GM23338 (cell line): Measurements from ENCODE around the gene CEMIP2. TPM values are rescaled to one million over a fixed set of nuclear protein-coding genes. Genes with fewer than 3 reads are reported as not detected.

Experiments
- ATAC-seq: fragments of 200-7000 bp; cut with Tn5 transposase; 3 replicates; pipeline ENCODE4 v1.9.1; 2020
- DNase-seq: peaks from one replicate; pipeline ENCODE4 v3.0.0-alpha.2; 2015; ENCODE audit warnings: low spot score
- H2AFZ ChIP-seq: fragments of 200-600 bp; sonication (generic); 2 replicates; pipeline ENCODE4 v1.8.0; 2016; ENCODE audit warnings: antibody characterized with exemption, mild to moderate bottlenecking, moderate library complexity
- H3F3A ChIP-seq: fragments of 200-600 bp; sonication (generic); replicated peaks from 2 replicates; pipeline ENCODE4 v1.8.0; 2017; ENCODE audit warnings: antibody characterized with exemption, mixed run types, low read depth
- H3K27ac ChIP-seq: fragments of 200-600 bp; sonication (generic); 2 replicates; pipeline ENCODE4 v1.6.1; 2016; ENCODE audit warnings: low read depth
- H3K27me3 ChIP-seq: fragments of 200-600 bp; sonication (generic); 2 replicates; pipeline ENCODE4 v1.8.0; 2016; ENCODE audit warnings: mild to moderate bottlenecking, mixed run types, moderate library complexity; ENCODE audit not compliant: insufficient read depth
- H3K36me3 ChIP-seq: fragments of 200-600 bp; sonication (generic); 2 replicates; pipeline ENCODE4 v1.8.0; 2016; ENCODE audit warnings: mild to moderate bottlenecking; ENCODE audit not compliant: insufficient read depth
- H3K4me1 ChIP-seq: fragments of 200-600 bp; sonication (generic); 2 replicates; pipeline ENCODE4 v1.8.0; 2016; ENCODE audit warnings: mild to moderate bottlenecking, moderate library complexity; ENCODE audit not compliant: insufficient read depth
- H3K4me2 ChIP-seq: fragments of 200-600 bp; sonication (generic); 2 replicates; pipeline ENCODE4 v1.7.1; 2017; ENCODE audit warnings: mixed run types
- H3K4me3 ChIP-seq: fragments of 200-600 bp; sonication (generic); 2 replicates; pipeline ENCODE4 v1.6.1; 2016; ENCODE audit warnings: mixed run types
- H3K79me2 ChIP-seq: fragments of 200-600 bp; sonication (generic); replicated peaks from 2 replicates; pipeline ENCODE4 v1.8.0; 2017; ENCODE audit warnings: mild to moderate bottlenecking; ENCODE audit not compliant: insufficient read depth
- H3K9me2 ChIP-seq: fragments of 200-600 bp; sonication (generic); 2 replicates; pipeline ENCODE4 v1.8.0; 2017; ENCODE audit not compliant: insufficient read depth
- H4K20me1 ChIP-seq: fragments of 200-600 bp; sonication (generic); replicated peaks from 2 replicates; pipeline ENCODE4 v1.8.0; 2017; ENCODE audit warnings: mild to moderate bottlenecking; ENCODE audit not compliant: insufficient read depth
- H3K27ac Mint-ChIP-seq: 2 replicates; pipeline ENCODE4 v1.8.0; 2020; ENCODE audit warnings: inconsistent platforms, mild to moderate bottlenecking, moderate library complexity, mixed read lengths
- H3K27me3 Mint-ChIP-seq: 3 replicates; pipeline ENCODE4 v1.8.0; 2022; ENCODE audit warnings: low read depth, mild to moderate bottlenecking, moderate library complexity, mixed read lengths, inconsistent platforms; ENCODE audit not compliant: insufficient read depth, poor library complexity
- H3K36me3 Mint-ChIP-seq: 3 replicates; pipeline ENCODE4 v1.8.0; 2021; ENCODE audit warnings: low read depth, mild to moderate bottlenecking, inconsistent platforms, moderate library complexity, mixed read lengths
- H3K4me1 Mint-ChIP-seq: 3 replicates; pipeline ENCODE4 v1.8.0; 2020; ENCODE audit warnings: mild to moderate bottlenecking, inconsistent platforms, mixed read lengths
- H3K4me3 Mint-ChIP-seq: 3 replicates; pipeline ENCODE4 v1.8.0; 2021; ENCODE audit warnings: moderate library complexity, mild to moderate bottlenecking, inconsistent platforms, mixed read lengths
- H3K9me3 Mint-ChIP-seq: 3 replicates; pipeline ENCODE4 v1.8.0; 2020; ENCODE audit warnings: moderate library complexity, mild to moderate bottlenecking, inconsistent platforms, mixed read lengths
- CREB1 ChIP-seq: fragments of 250-450 bp; sonication (Bioruptor Pico); IDR thresholded peaks from 2 replicates; pipeline ENCODE4 v1.5.0; 2020; ENCODE audit warnings: low read depth, mild to moderate bottlenecking, moderate library complexity
- CTCF ChIP-seq, 2 experiments: fragments of 200-600 bp in 1 of 2; sonication (generic) in 1 of 2; conservative IDR thresholded peaks; 2 replicates each; pipeline versions ENCODE4 v1.5.1 to v1.6.1; 2016 to 2017; ENCODE audit warnings: antibody characterized with exemption in 2 of 2, low read depth in 2 of 2, mild to moderate bottlenecking in 2 of 2, moderate library complexity in 1 of 2
- EZH2 ChIP-seq: fragments of 200-600 bp; sonication (generic); IDR thresholded peaks from one replicate; pipeline ENCODE4 v1.8.0; 2017; ENCODE audit warnings: antibody characterized with exemption, mild to moderate bottlenecking, low read depth; ENCODE audit not compliant: unreplicated experiment
- JUNB ChIP-seq: IDR thresholded peaks from one replicate; pipeline ENCODE4 v1.6.1; 2016; ENCODE audit warnings: antibody characterized with exemption; ENCODE audit not compliant: unreplicated experiment
- NANOG ChIP-seq: IDR thresholded peaks from 2 replicates; pipeline ENCODE4 v1.6.1; 2016; ENCODE audit warnings: antibody characterized with exemption, borderline replicate concordance
- POLR2AphosphoS5 ChIP-seq: IDR thresholded peaks from 2 replicates; pipeline ENCODE4 v1.6.1; 2016; ENCODE audit warnings: antibody characterized with exemption, low read depth
- STAT1 ChIP-seq: IDR thresholded peaks from one replicate; pipeline ENCODE4 v1.6.1; 2016; ENCODE audit warnings: antibody characterized with exemption; ENCODE audit not compliant: unreplicated experiment
- ZNF114 ChIP-seq: fragments of 250-450 bp; sonication (Bioruptor Pico); IDR thresholded peaks from 2 replicates; pipeline ENCODE4 v1.5.0; 2020; ENCODE audit warnings: mild to moderate bottlenecking, moderate library complexity
- ZNF331 ChIP-seq: fragments of 250-450 bp; sonication (Bioruptor Pico); IDR thresholded peaks from 2 replicates; pipeline ENCODE4 v1.5.0; 2020; ENCODE audit warnings: low read depth, mild to moderate bottlenecking, moderate library complexity
- ZNF462 ChIP-seq: fragments of 250-450 bp; sonication (Bioruptor Pico); IDR thresholded peaks from 2 replicates; pipeline ENCODE4 v1.5.0; 2020; ENCODE audit warnings: mild to moderate bottlenecking, moderate library complexity
- polyA plus RNA-seq: library from polyadenylated mRNA; unstranded; fragments of >200 nt; fragmentation: Nextera tagmentation; extraction: Ambion mirVana; gene quantifications from 2 replicates; pipeline ENCODE4 v1.2.1, GENCODE V29; 2016
- total RNA-seq: library from RNA; depleted of rRNA; stranded (reverse); fragments of >200 nt; shearing (Covaris generic); gene quantifications from 2 replicates; pipeline ENCODE4 v1.2.3, GENCODE V29; 2014
- TF ChIP-seq, protein P1 (sequence below): IDR thresholded peaks from 2 replicates; pipeline ENCODE4 v1.6.1; 2016; ENCODE audit warnings: antibody characterized with exemption

CEMIP2 gene
- total and polyA plus RNA-seq, 2 experiments from 2014 or later, result 23.0 to 76.7 TPM

DNA sequence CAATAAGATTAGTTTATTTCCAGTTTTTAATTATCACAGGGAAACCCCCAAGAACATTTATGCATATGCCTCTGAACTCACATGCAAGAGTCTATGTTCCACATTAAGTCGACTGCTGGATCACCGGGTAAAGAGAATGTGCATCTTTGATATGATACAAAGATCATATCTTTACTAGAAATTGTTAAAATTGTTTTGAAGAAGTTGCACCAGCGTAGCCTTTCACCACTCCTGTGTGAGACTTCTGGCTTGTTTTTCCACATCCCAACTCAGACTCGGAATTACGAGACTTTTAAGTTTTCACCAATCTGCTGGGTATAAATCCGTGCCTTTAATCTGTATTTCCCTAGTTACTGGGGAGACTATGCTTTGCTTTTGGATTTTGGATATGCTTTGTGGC is 113.2 kb downstream of the CEMIP2 start (continued):
- TF ChIP-seq ZNF331 (CRISPR knock-in tag), result no peak
- no peak for TF ChIP-seq ZNF114

GRCh38 chr9:71652480-71652879 is 115.8 kb downstream of the CEMIP2 start:
- H4K20me1 ChIP-seq, result no peaks in the 10 kb centered on the region
- H3K4me1 ChIP-seq, result no peaks in the 10 kb centered on the region
- H3F3A ChIP-seq, result no peaks in the 10 kb centered on the region
- H3K27ac ChIP-seq, result no peak overlapping the region
- peaks cover under 1% of the 10 kb centered on the region for H3K4me1 Mint-ChIP-seq
- H3K27me3 Mint-ChIP-seq, result peaks cover 3% of the 10 kb centered on the region
- H3K36me3 ChIP-seq, result no peaks in the 10 kb centered on the region
- ATAC-seq (no peak), DNase-seq (no peak)
- H3K4me3 ChIP-seq, result no peak overlapping the region
- TF ChIP-seq EZH2 (no peak), STAT1 (no peak), JUNB (no peak), ZNF114 (no peak), NANOG (no peak)
- H2AFZ ChIP-seq, result no peak overlapping the region
- H3K27ac Mint-ChIP-seq, result no peak overlapping the region
- H3K27me3 ChIP-seq, result no peaks in the 10 kb centered on the region
- H3K79me2 ChIP-seq, result no peaks in the 10 kb centered on the region
- H3K4me2 ChIP-seq, result no peak overlapping the region
- no peak overlapping the region for H3K4me3 Mint-ChIP-seq
- H3K9me2 ChIP-seq, result no peaks in the 10 kb centered on the region
- no peaks in the 10 kb centered on the region for H3K36me3 Mint-ChIP-seq
- no peaks in the 10 kb centered on the region for H3K9me3 Mint-ChIP-seq

- H3K4me3 Mint-ChIP-seq, result no peak overlapping the region
- Histone ChIP-seq H3K27me3 (peaks cover 5% of the 10 kb centered on the region), H2AFZ (no peak overlapping the region), H3K27ac (no peak overlapping the region), H3K79me2 (no peaks in the 10 kb centered on the region), H4K20me1 (no peaks in the 10 kb centered on the region), H3K4me1 (no peaks in the 10 kb centered on the region; the same call in 1 of the 2 replicates), H3K9me2 (0 out of 2 replicates have a peak, but pooled peaks cover 6% of the 10 kb centered on the region), H3K36me3 (no peaks in the 10 kb centered on the region), H3K4me2 (no peak overlapping the region), H3F3A (no peaks in the 10 kb centered on the region), H3K4me3 (no peak overlapping the region)
- no peak overlapping the region for H3K27ac Mint-ChIP-seq
- peaks cover 6% of the 10 kb centered on the region for H3K4me1 Mint-ChIP-seq
- no peaks in the 10 kb centered on the region for H3K36me3 Mint-ChIP-seq
- no peak for DNase-seq
- H3K27me3 Mint-ChIP-seq, result peaks cover 4% of the 10 kb centered on the region
- no peaks in the 10 kb centered on the region for H3K9me3 Mint-ChIP-seq
- no peak for ATAC-seq
- TF ChIP-seq POLR2AphosphoS5, result no peak
- TF ChIP-seq ZNF331 (CRISPR knock-in tag), result no peak
- no peak for TF ChIP-seq EZH2
- no peak for TF ChIP-seq NANOG
- TF ChIP-seq JUNB, result no peak
- no peak for TF ChIP-seq CTCF (conservative IDR thresholded peaks at IDR 0.05; ENCODE audit: low read depth in 2 of 2)
- TF ChIP-seq ZNF114, result no peak
- TF ChIP-seq ZNF462 (CRISPR knock-in tag), result no peak
- no peak for TF ChIP-seq STAT1
- no peak for TF ChIP-seq CREB1 (CRISPR knock-in tag)
- TF ChIP-seq, protein P1, sequence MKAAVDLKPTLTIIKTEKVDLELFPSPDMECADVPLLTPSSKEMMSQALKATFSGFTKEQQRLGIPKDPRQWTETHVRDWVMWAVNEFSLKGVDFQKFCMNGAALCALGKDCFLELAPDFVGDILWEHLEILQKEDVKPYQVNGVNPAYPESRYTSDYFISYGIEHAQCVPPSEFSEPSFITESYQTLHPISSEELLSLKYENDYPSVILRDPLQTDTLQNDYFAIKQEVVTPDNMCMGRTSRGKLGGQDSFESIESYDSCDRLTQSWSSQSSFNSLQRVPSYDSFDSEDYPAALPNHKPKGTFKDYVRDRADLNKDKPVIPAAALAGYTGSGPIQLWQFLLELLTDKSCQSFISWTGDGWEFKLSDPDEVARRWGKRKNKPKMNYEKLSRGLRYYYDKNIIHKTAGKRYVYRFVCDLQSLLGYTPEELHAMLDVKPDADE, result no peak
Observed at GRCh38 chr9:71648453-71648852, 119.9 kb downstream of the CEMIP2 start.
